A549 (cell line): Measurements from ENCODE around the gene DDX4.

Experiments used
- CTCF ChIP-seq: fragments of >200 bp; sonication (Bioruptor Twin); formaldehyde crosslinking; IDR thresholded peaks from 3 replicates; pipeline ENCODE4 v1.5.1; 2016
- HDAC2 ChIP-seq: fragments of 200-600 bp; sonication (generic); IDR thresholded peaks from 2 replicates; pipeline ENCODE4 v1.6.1; 2016
- JUNB ChIP-seq: fragments of >200 bp; sonication (Bioruptor Twin); formaldehyde crosslinking; IDR thresholded peaks from 2 replicates; pipeline ENCODE4 v1.6.1; 2016
- KDM5A ChIP-seq: fragments of 200-600 bp; sonication (generic); IDR thresholded peaks from 2 replicates; pipeline ENCODE4 v1.6.1; 2016; ENCODE audit warnings: antibody characterized with exemption, mild to moderate bottlenecking
- PBX3 ChIP-seq: IDR thresholded peaks from 2 replicates; pipeline ENCODE4 v1.6.1; 2012
- POLR2A ChIP-seq: IDR thresholded peaks from 2 replicates; pipeline ENCODE4 v1.6.1; 2012; ENCODE audit warnings: mild to moderate bottlenecking, low read length
- RAD21 ChIP-seq, 2 experiments: fragments of >200 bp in 1 of 2; sonication (Bioruptor Twin) in 1 of 2; formaldehyde crosslinking in 1 of 2; IDR thresholded peaks in 1 of 2; conservative IDR thresholded peaks in 1 of 2; 2 replicates in 1 of 2; 3 replicates in 1 of 2; pipeline ENCODE4 v1.6.1; 2012 to 2018; ENCODE audit warnings: inconsistent platforms in 1 of 2
- RNF2 ChIP-seq: fragments of 200-600 bp; sonication (generic); IDR thresholded peaks from 2 replicates; pipeline ENCODE4 v1.6.1; 2016; ENCODE audit warnings: low read depth, mild to moderate bottlenecking, antibody characterized with exemption, moderate library complexity, borderline replicate concordance
- SMC3 ChIP-seq: fragments of >200 bp; sonication (Bioruptor Twin); formaldehyde crosslinking; IDR thresholded peaks from 3 replicates; pipeline ENCODE4 v1.6.1; 2018; ENCODE audit warnings: inconsistent platforms
- USF2 ChIP-seq: fragments of 450-650 bp; IDR thresholded peaks from 2 replicates; pipeline ENCODE4 v1.6.1; 2014; ENCODE audit warnings: antibody characterized with exemption

- no peak for TF ChIP-seq CTCF
- no peak for TF ChIP-seq PBX3
- TF ChIP-seq POLR2A: no peak
- TF ChIP-seq RAD21 (conservative IDR thresholded peaks at IDR 0.05 in 1 of 2, IDR thresholded peaks at IDR 0.05 in 1 of 2): no peak
- TF ChIP-seq HDAC2: no peak
- TF ChIP-seq RNF2: no peak
- TF ChIP-seq USF2: no peak
- TF ChIP-seq SMC3: no peak
- TF ChIP-seq JUNB: no peak
- no peak for TF ChIP-seq KDM5A
Measured at GRCh38 chr5:55708732-55709131, 29.1 kb upstream of the DDX4 start.
